GM10266 (cell line): ENCODE results near the gene TUBGCP6.

ENCODE experiments used
- DNase-seq: peaks from one replicate; pipeline ENCODE4 v3.0.0; 2012; ENCODE audit errors: extremely low spot score
- TF ChIP-seq, protein P1 (sequence below): IDR thresholded peaks from 2 replicates; pipeline ENCODE4 v1.5.1; 2012; ENCODE audit warnings: mild to moderate bottlenecking, low read depth; ENCODE audit not compliant: control insufficient read depth, insufficient read depth; ENCODE audit errors: missing control alignments

TUBGCP6 gene

DNA sequence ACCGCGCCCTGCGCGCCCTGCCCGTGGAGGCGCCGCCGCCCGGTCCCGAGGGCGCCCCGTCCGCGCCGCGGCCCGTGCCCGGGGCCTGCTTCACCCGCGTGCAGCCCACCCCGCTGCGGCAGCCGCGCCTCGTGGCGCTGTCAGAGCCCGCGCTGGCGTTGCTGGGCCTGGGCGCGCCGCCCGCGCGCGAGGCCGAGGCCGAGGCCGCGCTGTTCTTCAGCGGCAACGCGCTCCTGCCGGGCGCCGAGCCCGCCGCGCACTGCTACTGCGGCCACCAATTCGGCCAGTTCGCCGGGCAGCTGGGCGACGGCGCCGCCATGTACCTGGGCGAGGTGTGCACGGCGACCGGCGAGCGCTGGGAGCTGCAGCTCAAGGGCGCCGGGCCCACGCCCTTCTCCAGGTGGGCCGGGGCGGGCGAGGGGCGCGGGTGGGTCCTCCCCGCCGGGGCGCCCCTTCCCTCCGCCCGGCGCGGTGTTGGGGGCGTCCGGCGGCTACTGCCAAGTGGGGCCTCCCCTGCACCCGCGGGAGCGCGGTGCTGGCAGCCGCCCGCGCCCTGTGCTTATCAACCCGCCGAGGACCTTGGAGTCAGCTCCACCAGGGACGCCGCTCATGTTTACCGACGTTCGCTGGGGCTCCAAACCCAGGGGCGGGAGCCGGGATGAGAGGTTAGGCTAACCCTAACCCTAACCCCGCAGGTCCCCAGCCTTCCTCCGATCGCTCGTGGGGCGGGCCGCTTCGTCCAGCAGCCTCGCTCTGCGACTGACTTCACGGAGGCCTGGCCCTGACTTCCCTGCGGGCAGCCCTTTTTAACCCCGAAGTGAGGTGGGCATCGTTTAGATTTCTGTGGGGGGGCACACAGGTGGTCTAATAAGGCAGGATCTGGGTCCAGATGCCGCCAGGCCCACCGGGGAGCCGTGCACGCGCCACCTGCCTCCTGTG, 43.4 kb downstream of the TUBGCP6 start:
- TF ChIP-seq, protein P1, sequence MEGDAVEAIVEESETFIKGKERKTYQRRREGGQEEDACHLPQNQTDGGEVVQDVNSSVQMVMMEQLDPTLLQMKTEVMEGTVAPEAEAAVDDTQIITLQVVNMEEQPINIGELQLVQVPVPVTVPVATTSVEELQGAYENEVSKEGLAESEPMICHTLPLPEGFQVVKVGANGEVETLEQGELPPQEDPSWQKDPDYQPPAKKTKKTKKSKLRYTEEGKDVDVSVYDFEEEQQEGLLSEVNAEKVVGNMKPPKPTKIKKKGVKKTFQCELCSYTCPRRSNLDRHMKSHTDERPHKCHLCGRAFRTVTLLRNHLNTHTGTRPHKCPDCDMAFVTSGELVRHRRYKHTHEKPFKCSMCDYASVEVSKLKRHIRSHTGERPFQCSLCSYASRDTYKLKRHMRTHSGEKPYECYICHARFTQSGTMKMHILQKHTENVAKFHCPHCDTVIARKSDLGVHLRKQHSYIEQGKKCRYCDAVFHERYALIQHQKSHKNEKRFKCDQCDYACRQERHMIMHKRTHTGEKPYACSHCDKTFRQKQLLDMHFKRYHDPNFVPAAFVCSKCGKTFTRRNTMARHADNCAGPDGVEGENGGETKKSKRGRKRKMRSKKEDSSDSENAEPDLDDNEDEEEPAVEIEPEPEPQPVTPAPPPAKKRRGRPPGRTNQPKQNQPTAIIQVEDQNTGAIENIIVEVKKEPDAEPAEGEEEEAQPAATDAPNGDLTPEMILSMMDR = no peak
- peak; percentile 66 for DNase-seq

GRCh38 chr22:50200461-50201190, 44.2 kb downstream of the TUBGCP6 start, which contains the start of gene SELENOO:
Gene SELENOO, plus strand, starts transcription at chr22:50201011. Its CDS starts 26 bp downstream, at chr22:50201037.
- peak; percentile 100 for DNase-seq
- TF ChIP-seq, protein P1 = no peak

DNA sequence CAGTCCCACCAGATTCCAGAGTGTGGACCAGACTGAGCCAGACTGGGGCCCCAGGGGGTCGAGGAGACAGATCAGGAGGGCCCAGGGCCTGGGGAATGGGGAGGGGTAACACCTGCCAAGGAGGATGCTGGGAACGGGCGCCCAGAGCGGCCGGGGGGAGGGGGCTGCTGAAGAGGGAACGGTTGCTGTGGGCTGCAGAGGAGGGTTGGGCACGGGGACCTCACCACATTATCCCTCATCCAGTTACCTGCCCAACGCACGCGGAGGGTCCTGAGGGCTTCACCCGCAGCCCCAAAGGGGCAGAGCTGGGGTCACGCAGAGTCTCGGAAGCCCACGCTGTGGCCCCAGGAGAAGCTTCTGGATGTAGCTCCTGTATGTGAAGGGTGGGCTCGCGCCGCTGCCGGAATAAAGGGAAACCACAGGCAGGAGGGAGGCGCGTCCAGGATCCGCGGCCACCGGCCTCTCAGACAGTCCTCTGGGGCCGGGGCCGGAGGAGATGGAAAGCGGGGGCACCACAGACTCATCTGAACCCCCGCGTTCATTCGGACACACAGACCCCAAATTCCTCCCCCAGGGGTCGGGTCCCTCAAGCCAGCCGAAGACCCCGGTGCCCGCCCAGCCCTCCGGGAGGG, 44.9 kb downstream of the TUBGCP6 start:
- TF ChIP-seq, protein P1 = no peak
- DNase-seq = no peak

DNA sequence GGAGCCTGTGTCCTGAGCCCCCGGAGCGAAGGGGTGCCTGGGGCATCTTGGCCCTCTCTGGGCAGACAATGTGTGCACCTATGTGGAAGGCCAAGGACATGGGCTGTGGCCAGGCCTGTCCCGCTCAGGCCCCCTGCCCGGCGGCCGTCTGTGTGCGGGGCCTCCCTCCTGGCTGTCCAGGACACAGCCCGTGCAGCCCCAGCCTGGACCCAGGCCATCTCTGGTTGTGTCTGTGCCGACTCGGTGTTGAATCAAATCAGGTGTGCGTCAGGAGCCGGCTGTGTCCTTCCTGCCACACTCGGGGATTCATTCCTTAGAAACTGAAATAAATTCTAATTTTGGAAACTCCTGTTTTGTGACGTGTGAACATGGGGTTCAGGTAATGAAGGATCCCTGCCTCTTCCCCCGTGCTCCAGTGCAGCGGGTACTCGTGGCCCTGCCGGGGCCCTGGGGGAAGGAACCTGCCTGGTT, 45.5 kb downstream of the TUBGCP6 start:
- no peak for DNase-seq
- TF ChIP-seq, protein P1 = no peak

DNA sequence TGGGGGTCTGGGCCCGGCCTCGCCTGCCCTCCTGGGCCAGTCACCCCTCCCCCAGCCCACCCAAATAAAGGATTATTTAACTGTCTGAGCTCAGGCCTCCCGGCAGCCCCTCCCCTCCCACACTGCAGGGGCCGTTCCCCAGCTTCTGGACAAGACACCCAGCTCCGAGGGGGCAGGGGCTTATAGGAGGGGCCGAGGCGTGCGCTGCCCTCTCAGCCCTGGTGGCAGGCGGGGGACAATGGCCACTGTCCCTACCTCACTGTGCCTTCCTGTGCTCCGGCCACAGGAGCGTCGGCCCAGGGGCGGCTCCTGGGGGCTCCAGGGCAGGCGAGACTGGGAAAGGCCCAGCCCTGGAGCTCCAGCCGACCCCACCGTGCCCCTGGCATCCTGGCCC, 46.2 kb downstream of the TUBGCP6 start:
- TF ChIP-seq, protein P1 = no peak
- no peak for DNase-seq

- TF ChIP-seq, protein P1 = no peak
- DNase-seq = no peak
Observed at GRCh38 chr22:50197856-50198623, 46.8 kb downstream of the TUBGCP6 start.
